Psoas muscle (tissue), 8 donors: Measurements from ENCODE around the gene QSER1. TPM values are rescaled to one million over a fixed set of nuclear protein-coding genes. Genes with fewer than 3 reads are reported as not detected.

ENCODE experiments used
- ATAC-seq, 4 donors: fragments of 200-7000 bp; cut with Tn5 transposase; one replicate each; pipeline ENCODE4 v1.9.1; 2020; ENCODE audit warnings: moderate library complexity in 3 of 4, mild to moderate bottlenecking in 2 of 4
- DNase-seq, 2 donors: peaks; one replicate each; pipeline ENCODE4 v3.0.0-alpha.2; 2020
- H3K27ac ChIP-seq: fragments of 200-600 bp; one replicate; pipeline ENCODE4 v1.8.0; 2022
- H3K27me3 ChIP-seq, 3 donors: fragments of 200-600 bp in 1 of 3; one replicate each; pipeline versions ENCODE4 v1.6.1 to v1.8.0; 2013 to 2022; ENCODE audit warnings: low read length in 2 of 3, mild to moderate bottlenecking in 2 of 3, moderate library complexity in 1 of 3; ENCODE audit not compliant: insufficient read depth in 3 of 3
- H3K36me3 ChIP-seq, 2 donors: fragments of 200-600 bp in 1 of 2; one replicate each; pipeline versions ENCODE4 v1.6.1 to v1.8.0; 2013 to 2022; ENCODE audit warnings: low read depth in 1 of 2, mild to moderate bottlenecking in 1 of 2, moderate library complexity in 1 of 2; ENCODE audit not compliant: insufficient read depth in 1 of 2
- H3K4me1 ChIP-seq: fragments of 200-600 bp; one replicate; pipeline ENCODE4 v1.8.0; 2022
- H3K4me3 ChIP-seq: fragments of 200-600 bp; one replicate; pipeline ENCODE4 v1.8.0; 2022; ENCODE audit warnings: mild to moderate bottlenecking
- H3K9me3 ChIP-seq: fragments of 200-600 bp; one replicate; pipeline ENCODE4 v1.8.0; 2022
- WGBS, 3 donors: extraction: QIAGEN DNeasy Blood & Tissue Kit; methylation state at CpG; one replicate each; pipeline versions ENCODE4 v1.1.6 to v1.1.7; 2013; 5-methylcytosine and 5-hydroxymethylcytosine counted together
- intact Hi-C, 2 donors: fragments of 100-400 bp; cut with DNase I; formaldehyde crosslinking; loops; one replicate each; pipeline versions ENCODE4 v1.11.0 to v1.14.2; 2022
- polyA plus RNA-seq, 3 donors: library from polyadenylated mRNA; stranded (reverse); fragments of 200-250 nt; gene quantifications; one replicate each; pipeline ENCODE4 v1.2.3, GENCODE V29; 2013
- total RNA-seq, 4 donors: library from RNA; stranded (reverse); fragmentation: NEBNext Ultra II Directional in 2 of 4; extraction: Animal tissue kit (Norgen Biotek cat#: 25700) in 2 of 4; gene quantifications; one replicate each; pipeline versions ENCODE4 v1.2.1 to v1.2.4, GENCODE V29; 2021 to 2023
- TF ChIP-seq, protein P1 (sequence below): fragments of 200-600 bp; IDR thresholded peaks from one replicate; pipeline ENCODE4 v1.8.0; 2022; ENCODE audit warnings: antibody characterized with exemption
- donor health status: healthy with polysubstance abuse.
- donor health status: DM: no; HTN: no; CAD: no; lungs with moderate emphysema.
- donor health status: Bipolar disorder and iron deficiency.
- donor health status: healthy.
- donor health status: DM: yes; HTN: yes; CAD: no.
- donor health status: DM: no; HTN: no; CAD: no.
- donor health status: DM: no; HTN: no; CAD: no.
- donor health status: DM: yes; HTN: yes; CAD: no.

QSER1 gene
- total and polyA plus RNA-seq, 7 donors, result 2.4 to 19.3 (median 11.8) TPM

- WGBS, 3 donors, result 82 to 88% (median 83%) methylated on average over 8 of the region's 8 CpGs
- Histone ChIP-seq H3K4me1 (no peaks in the 10 kb centered on the region), H3K36me3 (no peaks in the 10 kb centered on the region), H3K27ac (no peak overlapping the region), H3K4me3 (no peak overlapping the region), H3K27me3 (no peaks in the 10 kb centered on the region), H3K9me3 (peaks cover 6% of the 10 kb centered on the region)
- DNase-seq (no peak), ATAC-seq (no peak)
- intact Hi-C loops, result no loop called here
- TF ChIP-seq, protein P1, sequence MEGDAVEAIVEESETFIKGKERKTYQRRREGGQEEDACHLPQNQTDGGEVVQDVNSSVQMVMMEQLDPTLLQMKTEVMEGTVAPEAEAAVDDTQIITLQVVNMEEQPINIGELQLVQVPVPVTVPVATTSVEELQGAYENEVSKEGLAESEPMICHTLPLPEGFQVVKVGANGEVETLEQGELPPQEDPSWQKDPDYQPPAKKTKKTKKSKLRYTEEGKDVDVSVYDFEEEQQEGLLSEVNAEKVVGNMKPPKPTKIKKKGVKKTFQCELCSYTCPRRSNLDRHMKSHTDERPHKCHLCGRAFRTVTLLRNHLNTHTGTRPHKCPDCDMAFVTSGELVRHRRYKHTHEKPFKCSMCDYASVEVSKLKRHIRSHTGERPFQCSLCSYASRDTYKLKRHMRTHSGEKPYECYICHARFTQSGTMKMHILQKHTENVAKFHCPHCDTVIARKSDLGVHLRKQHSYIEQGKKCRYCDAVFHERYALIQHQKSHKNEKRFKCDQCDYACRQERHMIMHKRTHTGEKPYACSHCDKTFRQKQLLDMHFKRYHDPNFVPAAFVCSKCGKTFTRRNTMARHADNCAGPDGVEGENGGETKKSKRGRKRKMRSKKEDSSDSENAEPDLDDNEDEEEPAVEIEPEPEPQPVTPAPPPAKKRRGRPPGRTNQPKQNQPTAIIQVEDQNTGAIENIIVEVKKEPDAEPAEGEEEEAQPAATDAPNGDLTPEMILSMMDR, result no peak
Observed at GRCh38 chr11:33001751-33002542, 109.3 kb downstream of the QSER1 start.

GRCh38 chr11:33005175-33005574 is 112.6 kb downstream of the QSER1 start:
- TF ChIP-seq, protein P1, result no peak
- H3K36me3 ChIP-seq, result no peaks in the 10 kb centered on the region
- H3K4me3 ChIP-seq, result no peak overlapping the region
- no peak overlapping the region for H3K27ac ChIP-seq
- no peaks in the 10 kb centered on the region for H3K27me3 ChIP-seq
- no peaks in the 10 kb centered on the region for H3K4me1 ChIP-seq
- DNase-seq (no peak), ATAC-seq (no peak)
- no peaks in the 10 kb centered on the region for H3K9me3 ChIP-seq
- intact Hi-C loops, result loop anchor here in 1 of 2 donors (2.0 kb wide), 1 partner anchor 32 kb away; no protein-coding TSS in a partner anchor
- WGBS, 3 donors, result 49 to 55% (median 52%) methylated on average over 2 of the region's 2 CpGs

DNA sequence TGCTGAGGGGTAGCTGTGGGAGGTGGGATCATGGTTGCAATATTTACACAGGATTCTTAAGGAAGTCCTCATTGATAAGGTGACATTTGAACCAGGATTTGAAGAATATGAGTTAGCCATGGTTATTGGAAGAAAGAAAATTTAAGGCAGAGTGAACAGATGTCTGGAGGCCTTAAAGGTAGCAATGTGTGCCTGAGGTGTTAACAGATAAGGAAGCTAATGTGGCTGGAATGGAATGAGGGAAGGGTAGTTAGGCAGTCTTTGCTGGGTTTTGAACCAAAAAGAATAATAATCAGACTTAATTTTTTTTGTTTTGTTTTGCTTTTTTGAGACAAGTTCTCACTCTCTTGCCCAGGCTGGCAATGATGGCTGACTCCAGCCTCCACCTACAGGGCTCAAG is 113.4 kb downstream of the QSER1 start:
- intact Hi-C loops, result no loop called here
- DNase-seq, result no peak
- Histone ChIP-seq H3K36me3 (no peaks in the 10 kb centered on the region), H3K27ac (no peak overlapping the region), H3K4me1 (no peaks in the 10 kb centered on the region), H3K9me3 (no peaks in the 10 kb centered on the region), H3K27me3 (no peaks in the 10 kb centered on the region), H3K4me3 (no peak overlapping the region)
- TF ChIP-seq, protein P1, result no peak
- ATAC-seq, result no peak

DNA sequence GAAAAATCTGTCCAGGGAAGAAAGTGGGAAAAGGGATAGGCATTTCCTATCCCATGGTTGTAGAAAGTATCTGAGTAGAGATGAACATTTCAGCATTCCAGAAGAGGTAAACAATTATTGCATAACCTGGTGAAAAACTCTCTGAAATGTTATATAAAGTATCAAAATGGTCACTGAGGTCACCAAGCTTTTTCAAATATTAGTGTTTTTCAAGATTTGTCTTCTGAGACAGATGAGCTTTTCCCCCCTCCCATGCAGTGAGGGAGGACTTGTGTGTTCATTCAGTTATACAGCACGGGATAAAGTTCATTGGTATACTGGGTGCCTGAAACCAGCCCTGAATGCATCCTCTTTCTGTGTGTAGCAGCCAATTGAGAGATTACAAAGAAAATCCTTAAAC is 121.1 kb downstream of the QSER1 start:
- intact Hi-C loops, result no loop called here
- DNase-seq (no peak), ATAC-seq (no peak)
- no peak overlapping the region for H3K4me3 ChIP-seq
- WGBS, 3 donors, result 18 to 33% (median 28%) methylated on average over 1 of the region's 1 CpG
- H3K27ac ChIP-seq, result no peak overlapping the region
- TF ChIP-seq, protein P1, result no peak
- H3K4me1 ChIP-seq, result peaks cover 18% of the 10 kb centered on the region
- no peaks in the 10 kb centered on the region for H3K27me3 ChIP-seq
- H3K36me3 ChIP-seq, result no peaks in the 10 kb centered on the region
- no peaks in the 10 kb centered on the region for H3K9me3 ChIP-seq
